T-cell (primary cell): ENCODE results near the gene KCNA1. TPM values are rescaled to one million over a fixed set of nuclear protein-coding genes. Genes with fewer than 3 reads are reported as not detected.

Experiments
- ATAC-seq, 4 experiments: fragments of 200-7000 bp in 3 of 4; fragments of 150-1000 bp in 1 of 4; cut with Tn5 transposase; replicated peaks in 1 of 4; 1 replicate in 3 of 4; 2 replicates in 1 of 4; pipeline ENCODE4 v1.10.0; 2021; ENCODE audit warnings: moderate library complexity in 3 of 4, mild to moderate bottlenecking in 2 of 4, moderate number of reproducible peaks in 1 of 4
- CTCF ChIA-PET, 2 donors: fragments of 300-600 bp; sonication (Branson Sonifier 250); formaldehyde crosslinking; loops; one replicate each; lab custom pipeline; 2022; ENCODE audit warnings: antibody characterized with exemption in 2 of 2; lab: Charles Lee
- POLR2A ChIA-PET, 2 donors: fragments of 300-600 bp; sonication (Branson Sonifier 250); formaldehyde crosslinking; loops; one replicate each; lab custom pipeline; 2022; ENCODE audit warnings: antibody characterized with exemption in 2 of 2; lab: Charles Lee
- DNase-seq, 35 experiments: peaks; one replicate each; pipeline versions ENCODE4 v3.0.0 to v3.0.0-alpha.2; 2013 to 2023
- H3K27ac ChIP-seq: one replicate; pipeline ENCODE4 v1.5.1; 2013; ENCODE audit warnings: low read length
- H3K27me3 ChIP-seq, 2 experiments: replicated peaks in 1 of 2; 1 replicate in 1 of 2; 2 replicates in 1 of 2; pipeline versions ENCODE4 v1.6.1 to v1.7.0; 2013; ENCODE audit warnings: low read length in 1 of 2, mixed read lengths in 1 of 2; ENCODE audit not compliant: control insufficient read depth in 2 of 2, insufficient read depth in 2 of 2; ENCODE audit errors: extremely low read depth in 1 of 2
- H3K36me3 ChIP-seq, 2 donors: 1 replicate in 1 of 2; 2 replicates in 1 of 2; pipeline versions ENCODE4 v1.6.1 to v1.7.0; 2013; ENCODE audit warnings: low read length in 1 of 2; ENCODE audit not compliant: control insufficient read depth in 2 of 2, insufficient read depth in 1 of 2; ENCODE audit errors: extremely low read depth in 1 of 2
- H3K4me1 ChIP-seq, 2 experiments: 1 replicate in 1 of 2; 2 replicates in 1 of 2; pipeline versions ENCODE4 v1.6.1 to v1.7.0; 2013; ENCODE audit warnings: low read length in 2 of 2, mixed read lengths in 1 of 2; ENCODE audit not compliant: insufficient read depth in 2 of 2, control insufficient read depth in 1 of 2; ENCODE audit errors: extremely low read depth in 1 of 2
- H3K4me3 ChIP-seq, 2 donors: 1 replicate in 1 of 2; 2 replicates in 1 of 2; pipeline versions ENCODE4 v1.5.1 to v1.7.0; 2013; ENCODE audit warnings: mild to moderate bottlenecking in 2 of 2, low read length in 1 of 2, moderate library complexity in 1 of 2; ENCODE audit not compliant: control insufficient read depth in 1 of 2; ENCODE audit errors: extremely low read depth in 1 of 2
- H3K9me3 ChIP-seq: 2 replicates; pipeline ENCODE4 v1.7.0; 2013
- H3K27ac Mint-ChIP-seq, 2 donors: one replicate each; pipeline ENCODE4 v1.8.0; 2020 to 2021; ENCODE audit warnings: mild to moderate bottlenecking in 2 of 2, mixed read lengths in 2 of 2
- H3K27me3 Mint-ChIP-seq, 2 donors: one replicate each; pipeline ENCODE4 v1.8.0; 2021 to 2022; ENCODE audit warnings: mixed read lengths in 2 of 2
- H3K36me3 Mint-ChIP-seq: one replicate; pipeline ENCODE4 v1.8.0; 2021; ENCODE audit warnings: mixed read lengths
- H3K4me1 Mint-ChIP-seq, 3 donors: one replicate each; pipeline ENCODE4 v1.8.0; 2020 to 2022; ENCODE audit warnings: mixed read lengths in 3 of 3, mild to moderate bottlenecking in 1 of 3
- H3K4me3 Mint-ChIP-seq, 3 donors: one replicate each; pipeline ENCODE4 v1.8.0; 2020 to 2022; ENCODE audit warnings: mild to moderate bottlenecking in 3 of 3, mixed read lengths in 3 of 3, moderate library complexity in 3 of 3
- H3K9me3 Mint-ChIP-seq, 3 donors: one replicate each; pipeline ENCODE4 v1.8.0; 2020 to 2022; ENCODE audit warnings: mixed read lengths in 3 of 3
- WGBS: methylation state at CpG from one replicate; pipeline ENCODE4 v1.1.5; 2013; ENCODE audit warnings: missing lambda C conversion rate; ENCODE audit not compliant: insufficient coverage; 5-methylcytosine and 5-hydroxymethylcytosine counted together
- total RNA-seq, 35 experiments: library from RNA in 6 of 35; stranded (reverse) in 6 of 35; fragments of 120-200 nt in 1 of 35; gene quantifications; one replicate each; pipeline versions ENCODE4 v1.2.1 to v1.2.4 and lab custom pipeline; 2013 to 2026

Gene KCNA1
- total RNA-seq, 5 donors from 2014 or later (not counting 1 experiment from before 2014, with no cell fraction given), result not detected

DNA sequence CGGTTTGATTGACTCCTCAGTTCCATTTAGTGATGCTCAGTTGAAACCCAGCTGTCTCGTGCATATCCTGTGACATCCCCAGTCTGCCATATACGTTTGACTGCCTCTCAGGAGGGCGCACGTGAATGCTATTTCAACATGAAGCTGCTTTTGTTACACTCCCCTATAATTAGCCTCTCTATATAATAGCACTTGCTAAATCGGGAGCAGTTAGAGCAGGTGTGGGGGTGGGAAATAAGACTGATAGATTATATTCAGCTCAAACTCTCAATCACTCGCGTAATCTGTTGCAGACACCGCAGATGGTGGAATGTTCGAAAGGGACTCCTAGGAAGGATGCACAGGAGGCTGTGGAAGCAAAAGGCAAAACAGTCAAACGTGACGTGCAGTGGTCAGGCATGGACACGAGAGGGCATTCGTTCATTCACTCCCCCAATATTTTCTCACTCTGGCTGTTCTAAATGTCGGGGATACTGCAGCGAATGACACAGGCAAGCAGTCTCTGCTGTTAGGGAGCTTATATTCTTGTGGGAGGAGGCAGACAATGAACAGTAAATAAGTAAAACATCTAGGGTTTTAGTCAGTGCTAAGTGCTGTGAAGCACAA, 29.8 kb downstream of the KCNA1 start:
- Mint-ChIP-seq H3K27ac (no peak overlapping the region), H3K36me3 (no peaks in the 10 kb centered on the region), H3K4me3 (no peak overlapping the region), H3K9me3 (no peaks in the 10 kb centered on the region), H3K27me3 (peaks cover 17% of the 10 kb centered on the region in 2 donors), H3K4me1 (no peaks in the 10 kb centered on the region)
- no peak for ATAC-seq
- H3K9me3 ChIP-seq, result no peaks in the 10 kb centered on the region
- WGBS, result 83% methylated on average over 9 of the region's 16 CpGs
- H3K27ac ChIP-seq, result no peak overlapping the region
- H3K27me3 ChIP-seq, result peaks cover 0 to 10% of the 10 kb centered on the region in 2 experiments
- DNase-seq, result no peak
- H3K36me3 ChIP-seq, result no peaks in the 10 kb centered on the region
- no peaks in the 10 kb centered on the region for H3K4me1 ChIP-seq
- H3K4me3 ChIP-seq, result no peak overlapping the region
- ChIA-PET POLR2A (interaction anchor here in 1 of 2 donors (0.6 kb wide), 1 partner anchor 338 kb away, joined by 5 read pairs; no protein-coding TSS in a partner anchor), CTCF (no interaction called here)

DNA sequence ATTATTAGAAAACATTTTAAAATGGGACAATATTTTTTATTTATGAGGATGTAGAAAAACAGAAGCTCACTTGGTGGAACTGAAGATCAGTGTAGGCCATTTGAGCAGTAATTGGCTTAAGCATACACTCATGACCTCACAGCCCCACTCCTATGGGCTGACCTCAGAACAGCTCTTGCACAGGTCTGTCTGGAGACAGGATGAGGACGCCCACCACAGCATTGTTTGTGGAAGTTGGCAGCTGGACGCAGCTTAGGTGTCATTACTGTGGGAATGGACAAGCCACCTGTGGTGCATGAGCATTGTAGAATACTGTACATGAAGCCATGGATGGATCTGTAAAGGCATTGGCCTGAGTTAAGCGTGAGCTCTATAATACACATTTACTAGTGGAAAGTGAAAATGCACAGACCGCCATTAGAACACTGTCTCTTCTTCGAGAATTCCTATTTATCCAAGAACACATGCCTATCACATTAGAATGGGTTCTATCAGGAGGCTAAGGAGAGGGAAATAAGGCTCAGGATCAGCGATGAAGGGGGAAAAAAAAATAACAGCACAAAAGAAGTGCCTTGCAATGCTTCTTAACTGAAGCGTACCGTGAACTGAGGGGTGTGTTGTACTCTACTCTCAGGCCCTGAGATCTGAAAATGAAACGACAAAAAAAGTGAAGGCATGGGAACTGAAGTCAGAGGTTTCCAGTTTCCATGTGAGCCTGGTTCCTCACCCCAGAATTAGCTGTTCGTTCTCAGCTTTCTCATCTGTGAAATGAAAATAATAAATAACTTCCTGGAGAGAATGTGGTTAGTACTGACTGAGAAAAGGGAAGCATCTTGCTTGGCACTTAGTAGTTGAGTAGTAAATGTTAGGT, 33.6 kb downstream of the KCNA1 start:
- H3K4me1 ChIP-seq, result no peaks in the 10 kb centered on the region
- no peak for ATAC-seq

DNA sequence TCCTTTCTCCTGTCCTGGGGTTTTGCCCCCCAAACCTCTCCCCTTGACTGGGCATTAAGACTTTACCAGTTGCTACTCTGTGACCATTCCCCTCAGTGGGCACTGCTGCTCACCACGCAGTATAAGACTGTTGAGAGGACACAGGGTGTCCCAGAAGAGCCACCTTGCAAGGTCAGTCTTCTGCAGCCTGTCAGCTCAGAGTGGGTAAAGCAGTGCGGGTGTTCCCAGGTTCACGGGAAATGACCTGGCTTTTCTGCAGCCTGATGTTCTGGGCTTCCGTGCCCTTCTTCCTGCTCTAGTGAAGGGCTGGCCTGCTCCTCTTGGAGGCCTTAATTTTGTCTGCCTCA, 34.2 kb downstream of the KCNA1 start:
- CTCF ChIA-PET, result no interaction called here
- ATAC-seq (no peak), DNase-seq (no peak)
- Mint-ChIP-seq H3K27me3 (peaks cover 0 to 10% of the 10 kb centered on the region in 2 donors), H3K36me3 (no peaks in the 10 kb centered on the region), H3K4me1 (no peaks in the 10 kb centered on the region), H3K4me3 (no peak overlapping the region), H3K9me3 (no peaks in the 10 kb centered on the region), H3K27ac (no peak overlapping the region)
- 71% methylated on average over 4 of the region's 4 CpGs for WGBS
- Histone ChIP-seq H3K4me3 (no peak overlapping the region), H3K27ac (no peak overlapping the region), H3K9me3 (no peaks in the 10 kb centered on the region), H3K4me1 (no peaks in the 10 kb centered on the region), H3K36me3 (no peaks in the 10 kb centered on the region), H3K27me3 (peaks cover 0 to 14% of the 10 kb centered on the region in 2 experiments)
- POLR2A ChIA-PET, result no interaction called here

More for the DNA sequence above, 33.6 kb downstream of the KCNA1 start:
- Histone ChIP-seq H3K4me3 (no peak overlapping the region), H3K36me3 (no peaks in the 10 kb centered on the region), H3K9me3 (no peaks in the 10 kb centered on the region), H3K27ac (no peak overlapping the region), H3K27me3 (peaks cover 0 to 17% of the 10 kb centered on the region in 2 experiments)
- DNase-seq, result no peak
- Mint-ChIP-seq H3K4me1 (no peaks in the 10 kb centered on the region), H3K4me3 (no peak overlapping the region), H3K27ac (no peak overlapping the region), H3K27me3 (peaks cover 0 to 10% of the 10 kb centered on the region in 2 donors), H3K9me3 (no peaks in the 10 kb centered on the region), H3K36me3 (no peaks in the 10 kb centered on the region)
- CTCF ChIA-PET, result no interaction called here
- POLR2A ChIA-PET, result no interaction called here
- WGBS, result 54% methylated on average over 3 of the region's 10 CpGs

DNA sequence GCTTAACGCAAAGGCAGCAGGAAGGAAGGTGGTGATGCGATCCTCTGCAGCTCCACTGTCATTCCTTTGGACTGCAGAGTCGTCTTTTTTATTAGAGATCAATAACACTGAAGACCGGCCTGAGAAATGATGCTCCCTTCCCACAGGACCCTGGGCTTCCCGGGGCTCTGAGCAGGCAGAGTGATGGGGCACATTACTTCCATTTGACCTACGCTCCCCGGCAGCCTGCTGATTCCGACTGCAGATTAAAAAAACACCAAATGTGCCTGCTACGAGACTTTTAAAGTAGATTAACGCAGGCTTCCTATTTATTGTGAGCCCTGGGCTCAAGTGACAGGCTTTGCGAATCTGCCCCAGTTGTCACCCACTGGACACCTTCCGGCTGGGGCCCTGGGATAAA, 37.5 kb downstream of the KCNA1 start:
- Histone ChIP-seq H3K36me3 (no peaks in the 10 kb centered on the region), H3K9me3 (no peaks in the 10 kb centered on the region), H3K4me3 (no peak overlapping the region), H3K27me3 (peaks cover 3 to 16% of the 10 kb centered on the region in 2 experiments), H3K4me1 (no peaks in the 10 kb centered on the region), H3K27ac (no peak overlapping the region)
- whole genome bisulfite sequencing, result 84% methylated on average over 12 of the region's 12 CpGs
- no peak overlapping the region for H3K27ac Mint-ChIP-seq
- H3K4me3 Mint-ChIP-seq, result no peak overlapping the region
- no peaks in the 10 kb centered on the region for H3K4me1 Mint-ChIP-seq
- H3K36me3 Mint-ChIP-seq, result no peaks in the 10 kb centered on the region
- POLR2A ChIA-PET, result interaction anchor here in 1 of 2 donors (0.6 kb wide), 1 partner anchor 28 kb away, joined by 4 read pairs; no protein-coding TSS in a partner anchor
- no peak for DNase-seq
- H3K9me3 Mint-ChIP-seq, result no peaks in the 10 kb centered on the region
- ATAC-seq, result no peak
- CTCF ChIA-PET, result no interaction called here
- peaks cover 0 to 18% of the 10 kb centered on the region in 2 donors for H3K27me3 Mint-ChIP-seq

DNA sequence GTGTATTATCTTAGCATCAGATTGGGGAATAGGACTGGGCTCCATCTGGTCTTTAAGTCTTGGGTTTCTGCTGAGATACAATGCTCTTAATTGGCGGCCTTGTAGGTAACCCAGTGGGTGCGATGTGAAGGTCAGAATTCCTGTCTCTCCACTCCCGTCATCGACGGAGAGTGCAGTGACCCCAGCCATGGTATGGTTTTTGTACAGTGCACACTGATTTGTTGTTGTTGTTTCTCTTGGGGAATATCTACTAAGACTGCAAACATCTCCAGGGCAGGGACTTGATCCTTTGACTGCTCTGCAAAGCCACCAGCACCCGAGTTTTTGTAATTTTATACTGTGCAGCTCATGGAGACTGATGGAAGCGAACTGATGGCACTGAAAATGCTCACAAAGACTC, 41.4 kb downstream of the KCNA1 start:
- H3K4me3 ChIP-seq, result no peak overlapping the region
- no peaks in the 10 kb centered on the region for H3K9me3 ChIP-seq
- H3K4me1 ChIP-seq, result no peaks in the 10 kb centered on the region
- no peak for DNase-seq
- no peaks in the 10 kb centered on the region for H3K36me3 Mint-ChIP-seq
- ATAC-seq, result no peak
- no peak overlapping the region for H3K27ac ChIP-seq
- no peaks in the 10 kb centered on the region for H3K4me1 Mint-ChIP-seq
- 100% methylated on average over 3 of the region's 7 CpGs for WGBS
- peaks cover 11 to 31% of the 10 kb centered on the region in 2 donors for H3K27me3 Mint-ChIP-seq
- ChIA-PET CTCF (no interaction called here), POLR2A (no interaction called here)
- no peaks in the 10 kb centered on the region for H3K36me3 ChIP-seq
- no peak overlapping the region for H3K4me3 Mint-ChIP-seq
- no peak overlapping the region for H3K27ac Mint-ChIP-seq
- H3K9me3 Mint-ChIP-seq, result no peaks in the 10 kb centered on the region
- H3K27me3 ChIP-seq, result peaks cover 8 to 19% of the 10 kb centered on the region in 2 experiments

DNA sequence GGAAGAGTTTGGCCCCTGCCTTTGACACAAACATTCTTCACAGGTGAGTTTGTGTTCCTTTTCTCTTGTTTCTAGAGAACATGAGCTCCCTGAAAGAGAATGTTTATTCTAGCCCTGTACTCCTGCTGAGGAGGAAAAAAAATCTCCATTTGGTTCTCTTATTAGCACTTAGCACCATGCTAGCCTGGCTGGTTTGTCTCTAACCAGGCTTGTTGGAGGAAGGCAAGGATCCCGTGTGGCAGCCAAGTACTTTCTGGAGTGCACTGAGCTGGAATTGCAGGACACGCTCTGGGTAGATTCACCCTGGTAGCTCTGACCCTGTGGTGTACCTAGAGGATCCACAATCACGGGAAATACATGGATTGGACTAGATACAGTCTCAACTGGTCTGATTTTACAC, 41.9 kb downstream of the KCNA1 start:
- WGBS, result 73% methylated on average over 3 of the region's 3 CpGs
- no peak for ATAC-seq

More for the DNA sequence above, 41.9 kb downstream of the KCNA1 start:
- no peak overlapping the region for H3K4me3 Mint-ChIP-seq
- H3K27me3 Mint-ChIP-seq, result peaks cover 16 to 33% of the 10 kb centered on the region in 2 donors
- H3K4me1 Mint-ChIP-seq, result no peaks in the 10 kb centered on the region
- no peaks in the 10 kb centered on the region for H3K36me3 ChIP-seq
- POLR2A ChIA-PET, result no interaction called here
- H3K27ac Mint-ChIP-seq, result no peak overlapping the region
- no peaks in the 10 kb centered on the region for H3K9me3 ChIP-seq
- peaks cover 8 to 18% of the 10 kb centered on the region in 2 experiments for H3K27me3 ChIP-seq
- no peaks in the 10 kb centered on the region for H3K9me3 Mint-ChIP-seq
- H3K4me3 ChIP-seq, result no peak overlapping the region
- CTCF ChIA-PET, result no interaction called here
- no peak overlapping the region for H3K27ac ChIP-seq
- H3K4me1 ChIP-seq, result no peaks in the 10 kb centered on the region
- H3K36me3 Mint-ChIP-seq, result no peaks in the 10 kb centered on the region
- DNase-seq, result no peak
